Astrocyte of the cerebellum (primary cell): ENCODE data around the gene ITGB3BP.

Experiments used
- DNase-seq: peaks from one replicate; pipeline ENCODE4 v3.0.0-alpha.2; 2011; ENCODE audit warnings: low read depth
- H3K4me3 ChIP-seq: 2 replicates; pipeline ENCODE4 v1.5.1; 2011; ENCODE audit warnings: mild to moderate bottlenecking, low read depth, low read length, moderate library complexity
- in situ Hi-C: cut with HindIII; loops from 2 replicates; pipeline ENCODE4 v1.10.0; 2017; ENCODE audit warnings: low sequenced_read_pairs
- TF ChIP-seq, protein P1 (sequence below): IDR thresholded peaks from 2 replicates; pipeline ENCODE4 v1.5.1; 2012; ENCODE audit warnings: low read length, low read depth, moderate library complexity, mild to moderate bottlenecking; ENCODE audit errors: missing control alignments

Gene ITGB3BP

GRCh38 chr1:63516629-63517028 lies 6.4 kb downstream of the ITGB3BP start:
- DNase-seq: no peak
- no peak overlapping the region for H3K4me3 ChIP-seq
- in situ Hi-C loops: no loop called here
- TF ChIP-seq, protein P1, sequence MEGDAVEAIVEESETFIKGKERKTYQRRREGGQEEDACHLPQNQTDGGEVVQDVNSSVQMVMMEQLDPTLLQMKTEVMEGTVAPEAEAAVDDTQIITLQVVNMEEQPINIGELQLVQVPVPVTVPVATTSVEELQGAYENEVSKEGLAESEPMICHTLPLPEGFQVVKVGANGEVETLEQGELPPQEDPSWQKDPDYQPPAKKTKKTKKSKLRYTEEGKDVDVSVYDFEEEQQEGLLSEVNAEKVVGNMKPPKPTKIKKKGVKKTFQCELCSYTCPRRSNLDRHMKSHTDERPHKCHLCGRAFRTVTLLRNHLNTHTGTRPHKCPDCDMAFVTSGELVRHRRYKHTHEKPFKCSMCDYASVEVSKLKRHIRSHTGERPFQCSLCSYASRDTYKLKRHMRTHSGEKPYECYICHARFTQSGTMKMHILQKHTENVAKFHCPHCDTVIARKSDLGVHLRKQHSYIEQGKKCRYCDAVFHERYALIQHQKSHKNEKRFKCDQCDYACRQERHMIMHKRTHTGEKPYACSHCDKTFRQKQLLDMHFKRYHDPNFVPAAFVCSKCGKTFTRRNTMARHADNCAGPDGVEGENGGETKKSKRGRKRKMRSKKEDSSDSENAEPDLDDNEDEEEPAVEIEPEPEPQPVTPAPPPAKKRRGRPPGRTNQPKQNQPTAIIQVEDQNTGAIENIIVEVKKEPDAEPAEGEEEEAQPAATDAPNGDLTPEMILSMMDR: no peak

- DNase-seq: no peak
- H3K4me3 ChIP-seq: no peak overlapping the region
- TF ChIP-seq, protein P1: no peak
- in situ Hi-C loops: no loop called here
Measured at GRCh38 chr1:63512584-63512983, 10.4 kb downstream of the ITGB3BP start.

DNA sequence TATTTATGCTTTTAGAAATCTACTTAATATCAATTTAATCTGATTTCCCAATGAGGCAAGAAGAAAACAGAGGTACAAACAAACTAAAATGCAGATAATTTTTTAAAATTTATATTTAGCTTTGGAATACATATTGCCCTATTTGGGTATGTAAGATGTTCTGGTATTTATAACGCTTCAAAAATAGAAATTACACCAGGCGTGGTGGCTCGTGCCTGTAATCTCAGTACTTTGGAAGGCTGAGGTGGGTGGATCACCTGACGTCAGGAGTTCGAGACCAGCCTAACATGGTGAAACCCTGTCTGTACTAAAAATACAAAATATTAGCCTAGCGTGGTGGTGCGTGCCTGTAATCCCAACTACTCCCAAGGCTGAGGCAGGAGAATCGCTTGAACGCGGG lies 13.3 kb downstream of the ITGB3BP start:
- in situ Hi-C loops: no loop called here
- TF ChIP-seq, protein P1: no peak
- H3K4me3 ChIP-seq: no peak overlapping the region
- no peak for DNase-seq

GRCh38 chr1:63506782-63507181 lies 16.2 kb downstream of the ITGB3BP start:
- TF ChIP-seq, protein P1: no peak
- in situ Hi-C loops: no loop called here
- no peak for DNase-seq
- no peak overlapping the region for H3K4me3 ChIP-seq

GRCh38 chr1:63501256-63501655 lies 21.8 kb downstream of the ITGB3BP start:
- TF ChIP-seq, protein P1: no peak
- no peak overlapping the region for H3K4me3 ChIP-seq
- no peak for DNase-seq
- in situ Hi-C loops: no loop called here

DNA sequence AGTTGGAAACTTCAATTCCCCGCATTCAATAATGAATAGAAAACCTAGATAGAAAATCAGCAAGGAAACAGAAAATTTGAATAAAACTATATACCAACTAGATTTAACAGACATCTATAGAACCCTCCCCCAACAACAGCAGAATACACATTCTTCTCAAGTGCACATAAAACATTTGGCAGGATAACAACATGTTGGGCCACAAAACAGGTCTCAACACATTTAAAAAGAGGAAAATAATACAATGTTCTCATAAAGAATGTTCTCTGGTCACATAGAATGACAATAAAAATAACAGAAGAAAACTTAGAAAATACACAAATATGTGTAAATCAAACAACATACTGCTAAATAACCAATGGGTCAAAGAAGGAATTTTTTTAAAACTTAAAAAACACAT lies 24.9 kb downstream of the ITGB3BP start:
- no peak for DNase-seq
- H3K4me3 ChIP-seq: no peak overlapping the region
- in situ Hi-C loops: no loop called here
- TF ChIP-seq, protein P1: no peak

GRCh38 chr1:63497577-63497976 lies 25.4 kb downstream of the ITGB3BP start:
- H3K4me3 ChIP-seq: no peak overlapping the region
- TF ChIP-seq, protein P1: no peak
- in situ Hi-C loops: no loop called here
- DNase-seq: no peak
